NCI-H748 (cell line): ENCODE results near the gene UBAC2.
"Not testable (repeated sequence)": the region's sequence is repeated elsewhere in the genome, so short reads cannot be mapped to it uniquely, and the experiment has no call there.

Experiments used
- DNase-seq: peaks from one replicate; lab custom pipeline; 2025; ENCODE audit not compliant: unreplicated experiment; lab: John Stamatoyannopoulos, UW

The UBAC2 gene

DNA sequence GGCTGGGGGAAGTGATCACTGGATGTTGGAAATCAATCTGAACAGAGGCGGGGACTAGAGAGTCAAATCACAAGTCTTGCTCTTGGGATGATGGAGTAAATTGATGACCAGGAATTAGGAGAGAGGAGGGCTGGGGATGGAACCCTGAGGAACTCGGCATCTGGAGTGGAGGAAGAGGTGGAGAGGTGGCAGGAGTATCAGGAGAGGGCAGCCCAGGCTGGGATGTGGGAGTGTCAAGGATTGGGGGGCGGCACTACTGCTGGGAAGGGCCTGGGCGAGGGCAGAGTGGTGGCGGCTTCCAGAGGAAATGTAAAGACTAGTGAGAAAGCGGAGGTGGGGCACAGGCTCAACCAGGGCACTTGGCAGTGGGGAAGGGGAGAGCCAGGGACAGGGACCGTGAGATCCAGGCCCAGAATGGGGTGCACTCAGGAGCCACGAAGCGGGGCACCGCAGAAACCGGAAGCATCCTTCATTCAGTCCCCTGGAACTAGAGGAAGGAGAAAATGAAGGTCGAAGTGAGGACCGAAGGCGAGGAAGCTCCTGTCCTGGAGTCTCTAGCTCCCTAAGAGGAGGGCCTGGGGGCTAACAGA is 187.8 kb downstream of the UBAC2 start:
- no peak for DNase-seq

- not testable (repeated sequence) for DNase-seq
Observed at GRCh38 chr13:99389094-99389493, 188.4 kb downstream of the UBAC2 start.

- no peak for DNase-seq
Observed at GRCh38 chr13:99389520-99390304, 189.1 kb downstream of the UBAC2 start.

DNA sequence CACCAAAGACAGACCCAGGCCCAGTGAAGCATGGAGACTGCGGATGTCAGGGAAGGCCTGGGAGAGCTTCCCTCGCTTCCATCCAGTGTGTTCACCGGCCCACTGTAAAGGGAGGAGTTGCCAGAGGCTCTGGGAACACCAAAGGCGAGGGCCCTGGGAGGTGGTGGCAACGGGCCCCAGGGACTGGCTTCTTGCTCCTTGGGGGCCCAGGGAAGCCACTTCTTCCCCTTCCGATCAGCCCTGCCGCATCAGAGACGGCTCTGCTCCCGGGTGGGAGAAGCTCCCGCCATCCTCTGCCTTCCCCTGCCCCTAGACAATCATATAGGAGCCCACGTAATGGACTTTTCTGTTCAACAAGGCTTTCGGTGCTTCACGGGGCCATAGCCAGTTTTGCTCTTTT is 189.9 kb downstream of the UBAC2 start:
- no peak for DNase-seq

DNA sequence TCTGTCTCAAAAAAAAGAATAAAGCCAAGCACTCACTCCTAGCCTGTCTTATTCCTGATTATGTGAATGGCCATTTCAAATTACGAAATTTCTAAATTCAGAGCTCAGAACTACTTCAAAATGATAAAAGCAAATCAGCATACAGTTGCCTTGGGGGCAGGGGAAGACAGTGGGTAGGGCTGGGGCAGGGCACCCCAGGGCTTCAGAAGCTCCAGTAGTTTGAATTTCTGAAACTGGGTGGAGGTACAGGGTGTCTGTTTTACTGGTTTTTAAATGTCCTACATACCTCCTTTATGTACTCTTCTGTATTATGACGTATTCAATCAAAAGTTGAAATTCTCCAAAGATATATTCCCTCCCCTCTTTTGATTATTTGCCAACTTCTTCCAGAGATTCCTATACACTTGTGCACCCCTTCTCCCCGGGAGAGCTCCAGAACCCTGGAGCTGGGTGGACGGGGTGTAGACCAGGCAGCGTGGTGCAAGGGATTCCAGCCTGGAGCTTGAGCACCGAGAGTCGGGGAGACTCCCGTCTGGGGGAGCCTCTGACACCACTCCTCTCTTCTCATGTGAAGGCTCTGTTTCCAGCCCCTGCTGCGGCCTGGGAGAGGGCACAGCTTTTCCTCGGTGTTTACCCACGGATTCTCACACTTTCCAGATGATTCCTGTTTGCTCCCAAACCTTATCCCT is 191.3 kb downstream of the UBAC2 start:
- no peak for DNase-seq

DNA sequence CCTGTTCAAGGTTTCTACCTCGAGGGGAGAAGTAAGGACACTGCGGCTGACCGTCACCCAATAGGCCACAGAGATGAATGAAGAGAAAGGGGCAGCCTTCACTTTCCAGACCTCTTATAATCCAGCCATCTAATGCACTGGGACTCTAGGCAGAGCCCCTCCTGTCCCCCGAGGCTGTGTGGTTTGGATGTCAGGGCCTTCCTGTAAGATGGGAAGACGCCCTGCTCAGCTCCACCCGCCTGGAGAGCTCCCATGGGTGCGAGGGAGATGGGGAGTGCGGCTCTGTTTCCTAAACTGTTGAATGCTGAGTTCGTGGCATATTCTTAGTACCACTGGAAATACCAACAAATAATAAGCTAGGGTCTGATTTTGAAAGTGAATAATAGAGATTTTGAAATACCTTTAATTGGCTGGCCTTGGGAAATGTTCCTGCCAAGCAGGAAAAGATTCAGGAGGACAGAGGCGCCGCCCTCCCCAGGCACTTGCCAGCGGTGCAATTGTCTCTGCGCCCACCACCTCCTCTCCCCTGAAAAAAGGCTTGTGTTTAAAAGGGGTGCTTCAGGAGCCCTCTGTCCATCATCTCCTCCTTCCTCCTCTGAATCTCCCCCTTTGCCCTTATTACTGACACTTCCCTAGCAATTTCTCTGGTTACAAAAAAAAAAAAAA is 191.9 kb downstream of the UBAC2 start:
- no peak for DNase-seq

- not testable (repeated sequence) for DNase-seq
Observed at GRCh38 chr13:99393391-99393790, 192.7 kb downstream of the UBAC2 start.

GRCh38 chr13:99393791-99394735 is 193.4 kb downstream of the UBAC2 start:
- DNase-seq = no peak

- no peak for DNase-seq
Observed at GRCh38 chr13:99395436-99395835, 194.8 kb downstream of the UBAC2 start.

- no peak for DNase-seq
Observed at GRCh38 chr13:99396446-99396845, 195.8 kb downstream of the UBAC2 start.

- DNase-seq = no peak
Observed at GRCh38 chr13:99398071-99398470, 197.4 kb downstream of the UBAC2 start.

DNA sequence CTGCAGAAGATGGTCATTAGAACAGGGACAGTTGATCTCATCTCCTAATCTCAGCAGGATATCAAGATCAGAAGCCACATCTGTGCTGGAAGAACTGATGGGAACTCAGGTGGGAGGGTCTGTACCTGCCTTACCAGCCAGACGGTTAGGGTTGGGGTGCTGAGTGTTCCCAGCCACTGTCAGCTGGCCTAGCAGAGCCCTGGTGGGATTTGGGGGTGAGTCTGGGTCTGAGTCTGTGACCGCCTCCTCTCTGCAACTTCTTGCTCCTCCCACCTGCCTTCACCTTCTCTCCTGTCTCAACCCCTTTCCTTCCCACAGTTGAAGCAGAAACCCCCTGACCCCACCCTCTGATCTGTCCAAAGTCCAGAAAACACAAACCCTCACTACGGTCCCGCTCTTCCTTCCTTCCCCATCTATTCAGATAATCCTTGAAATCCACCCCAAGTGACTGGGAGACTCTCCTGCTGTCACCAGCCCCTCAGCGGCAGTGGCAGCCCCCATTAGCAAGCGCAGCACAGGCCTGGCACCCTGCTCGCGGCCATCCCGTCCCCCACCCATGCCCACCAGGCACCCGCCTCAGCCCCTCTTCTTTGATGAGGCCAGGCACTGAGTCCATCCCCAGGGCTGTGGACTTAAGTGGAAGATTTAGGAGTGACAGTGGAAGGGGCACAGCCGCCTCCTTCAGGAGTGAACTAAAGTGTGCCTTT is 198.4 kb downstream of the UBAC2 start:
- no peak for DNase-seq

GRCh38 chr13:99399623-99399974 is 198.9 kb downstream of the UBAC2 start:
- DNase-seq = no peak

GRCh38 chr13:99403458-99403971 is 202.9 kb downstream of the UBAC2 start:
- DNase-seq = no peak

GRCh38 chr13:99404005-99404755 is 203.5 kb downstream of the UBAC2 start:
- no peak for DNase-seq

DNA sequence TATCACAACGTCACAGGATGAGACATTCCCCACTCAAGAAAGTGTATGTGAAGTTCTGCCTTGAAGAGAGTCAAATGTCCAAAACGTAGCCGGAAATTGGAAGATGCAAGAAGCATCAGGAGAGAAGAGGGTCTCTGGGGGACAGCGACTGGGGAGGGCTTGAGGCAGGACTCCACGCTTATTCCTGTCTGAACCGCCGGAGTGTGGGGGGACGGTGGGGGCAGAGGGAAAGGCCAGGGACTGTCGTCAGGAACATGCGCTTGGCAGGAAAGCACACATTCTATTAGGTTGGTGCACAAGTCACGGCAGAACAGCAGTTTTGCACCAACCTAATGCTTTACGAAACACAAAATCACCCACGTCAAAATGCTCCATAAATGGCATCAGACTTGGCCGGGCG is 205.3 kb downstream of the UBAC2 start:
- no peak for DNase-seq

- no peak for DNase-seq
Observed at GRCh38 chr13:99406799-99407201, 206.1 kb downstream of the UBAC2 start.

- no peak for DNase-seq
Observed at GRCh38 chr13:99407906-99408702, 207.4 kb downstream of the UBAC2 start.
